ENCODE measurements around the gene EXOC3.

The EXOC3 gene

GRCh38 chr5:494667-495255, 51.8 kb downstream of the EXOC3 start:
- no peaks in the 10 kb centered on the region for H3K27me3 ChIP-seq (ENCODE audit: insufficient read depth, low read length, poor library complexity, severe bottlenecking)
- H3K4me1 ChIP-seq (ENCODE audit: insufficient read depth, low read length, poor library complexity, severe bottlenecking): no peaks in the 10 kb centered on the region
- no peak for TF ChIP-seq EZH2phosphoT487 (IDR thresholded peaks at IDR 0.05; ENCODE audit: borderline replicate concordance)
- no peak for TF ChIP-seq CTCF (conservative IDR thresholded peaks at IDR 0.05; ENCODE audit: low read length)

GRCh38 chr5:496028-496427, 53.1 kb downstream of the EXOC3 start:
- no peaks in the 10 kb centered on the region for H3K4me1 ChIP-seq (ENCODE audit: insufficient read depth, low read length, poor library complexity, severe bottlenecking)
- no peaks in the 10 kb centered on the region for H3K9me3 ChIP-seq (ENCODE audit: insufficient read depth, low read depth, low read length)
- H3K27me3 ChIP-seq (ENCODE audit: insufficient read depth, low read length, poor library complexity, severe bottlenecking): no peaks in the 10 kb centered on the region
- H3K79me2 ChIP-seq (ENCODE audit: insufficient read depth, low read length): no peaks in the 10 kb centered on the region
- H2AFZ ChIP-seq (ENCODE audit: low read length): no peak overlapping the region
- H3F3A ChIP-seq (ENCODE audit: low read depth): no peaks in the 10 kb centered on the region
- no peaks in the 10 kb centered on the region for H3K9me2 ChIP-seq (replicated peaks; ENCODE audit: low read depth, low read length)
- H4K20me1 ChIP-seq (ENCODE audit: insufficient read depth, low read length, poor library complexity, severe bottlenecking): no peaks in the 10 kb centered on the region
- H3K4me2 ChIP-seq (ENCODE audit: low read depth, low read length, poor library complexity, severe bottlenecking): no peak overlapping the region
- no peak for TF ChIP-seq EZH2phosphoT487 (IDR thresholded peaks at IDR 0.05; ENCODE audit: borderline replicate concordance)
- no peak for TF ChIP-seq CTCF (conservative IDR thresholded peaks at IDR 0.05; ENCODE audit: low read length)
- H3K36me3 ChIP-seq (ENCODE audit: insufficient read depth, low read length): no peaks in the 10 kb centered on the region
- no peak overlapping the region for H3K9ac ChIP-seq (ENCODE audit: low read depth, low read length, poor library complexity, severe bottlenecking)
- H3K4me3 ChIP-seq (ENCODE audit: low read length, poor library complexity, severe bottlenecking): no peak overlapping the region

More at GRCh38 chr5:494667-495255, 51.8 kb downstream of the EXOC3 start:
- Histone ChIP-seq H3K79me2 (ENCODE audit: insufficient read depth, low read length) (no peaks in the 10 kb centered on the region), H3F3A (ENCODE audit: low read depth) (no peaks in the 10 kb centered on the region), H3K36me3 (ENCODE audit: insufficient read depth, low read length) (no peaks in the 10 kb centered on the region), H3K9me3 (ENCODE audit: insufficient read depth, low read depth, low read length) (no peaks in the 10 kb centered on the region), H4K20me1 (ENCODE audit: insufficient read depth, low read length, poor library complexity, severe bottlenecking) (no peaks in the 10 kb centered on the region), H3K9ac (ENCODE audit: low read depth, low read length, poor library complexity, severe bottlenecking) (no peak overlapping the region), H3K9me2 (replicated peaks; ENCODE audit: low read depth, low read length) (no peaks in the 10 kb centered on the region), H3K4me3 (ENCODE audit: low read length, poor library complexity, severe bottlenecking) (no peak overlapping the region), H3K4me2 (ENCODE audit: low read depth, low read length, poor library complexity, severe bottlenecking) (no peak overlapping the region), H2AFZ (ENCODE audit: low read length) (no peak overlapping the region)

GRCh38 chr5:497090-497700, 54.2 kb downstream of the EXOC3 start:
- H3K9me2 ChIP-seq (replicated peaks; ENCODE audit: low read depth, low read length): no peaks in the 10 kb centered on the region
- no peak overlapping the region for H2AFZ ChIP-seq (ENCODE audit: low read length)
- no peaks in the 10 kb centered on the region for H3K4me1 ChIP-seq (ENCODE audit: insufficient read depth, low read length, poor library complexity, severe bottlenecking)
- no peaks in the 10 kb centered on the region for H3F3A ChIP-seq (ENCODE audit: low read depth)
- TF ChIP-seq CTCF (conservative IDR thresholded peaks at IDR 0.05; ENCODE audit: low read length) (no peak), EZH2phosphoT487 (IDR thresholded peaks at IDR 0.05; ENCODE audit: borderline replicate concordance) (no peak)
- no peaks in the 10 kb centered on the region for H3K9me3 ChIP-seq (ENCODE audit: insufficient read depth, low read depth, low read length)
- no peaks in the 10 kb centered on the region for H3K27me3 ChIP-seq (ENCODE audit: insufficient read depth, low read length, poor library complexity, severe bottlenecking)
- H3K36me3 ChIP-seq (ENCODE audit: insufficient read depth, low read length): no peaks in the 10 kb centered on the region
- no peaks in the 10 kb centered on the region for H3K79me2 ChIP-seq (ENCODE audit: insufficient read depth, low read length)
- H3K9ac ChIP-seq (ENCODE audit: low read depth, low read length, poor library complexity, severe bottlenecking): no peak overlapping the region
- no peak overlapping the region for H3K4me3 ChIP-seq (ENCODE audit: low read length, poor library complexity, severe bottlenecking)
- no peak overlapping the region for H3K4me2 ChIP-seq (ENCODE audit: low read depth, low read length, poor library complexity, severe bottlenecking)
- no peaks in the 10 kb centered on the region for H4K20me1 ChIP-seq (ENCODE audit: insufficient read depth, low read length, poor library complexity, severe bottlenecking)
